GM19099 (cell line): ENCODE data around the gene DMXL2.

Experiments
- POLR2A ChIP-seq: IDR thresholded peaks from 3 replicates; pipeline ENCODE4 v1.6.1; 2011; ENCODE audit warnings: low read depth; ENCODE audit not compliant: insufficient read length; ENCODE audit errors: extremely low read depth

The DMXL2 gene

DNA sequence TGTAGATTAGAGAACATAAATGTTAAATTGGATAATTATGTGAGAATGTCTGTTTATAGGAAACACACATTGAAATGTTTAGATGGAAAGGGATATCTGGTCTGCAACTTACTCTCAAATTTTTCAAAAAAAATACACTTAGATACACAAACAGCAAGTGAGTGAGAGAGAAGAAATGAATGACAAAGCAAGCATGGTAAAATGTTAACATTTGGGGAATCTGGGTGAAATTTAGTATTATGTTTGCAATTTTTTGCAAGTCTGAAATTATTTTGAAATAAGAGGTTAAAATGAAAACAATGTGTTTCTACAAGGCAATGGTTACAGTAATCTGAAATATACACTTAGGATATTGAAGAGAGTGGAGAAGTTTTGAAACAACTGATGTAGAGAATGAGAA is 146.8 kb downstream of the DMXL2 start:
- TF ChIP-seq POLR2A = no peak

DNA sequence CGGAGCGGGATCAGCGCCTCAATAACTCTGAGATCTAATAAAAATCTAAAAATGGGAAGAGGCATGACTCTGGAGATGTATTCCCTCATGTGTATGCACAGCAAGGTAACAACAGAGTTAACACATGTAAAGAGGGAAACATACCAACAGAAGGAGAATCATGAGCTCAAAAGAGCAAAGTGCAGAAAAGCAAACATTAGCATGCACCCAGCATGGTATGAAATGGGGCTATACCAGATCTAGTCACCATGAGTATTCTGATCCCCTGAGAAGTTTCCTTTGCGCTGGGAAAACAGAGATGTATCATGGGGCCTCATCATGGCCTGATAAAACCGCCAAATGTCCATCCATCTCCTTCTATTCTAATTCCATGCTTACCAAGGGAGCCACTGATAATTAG is 152.1 kb downstream of the DMXL2 start:
- TF ChIP-seq POLR2A = no peak

DNA sequence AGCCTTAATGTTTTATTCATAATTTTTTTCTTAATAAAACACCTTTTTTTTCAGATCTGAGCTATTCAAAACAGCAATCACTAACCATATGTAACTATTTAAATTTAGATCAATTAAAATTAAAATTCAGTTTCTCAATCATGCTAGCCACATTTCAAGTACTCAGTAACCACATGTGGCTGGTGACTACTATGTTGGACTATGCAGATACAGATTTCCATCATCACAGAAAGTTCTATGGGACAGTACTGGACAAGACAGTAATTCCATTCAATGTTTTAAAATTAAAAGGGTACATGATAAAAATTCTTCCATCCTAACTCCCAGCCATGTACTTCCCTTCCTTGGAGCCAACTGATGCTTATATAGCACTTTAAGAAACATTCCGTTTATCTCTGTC is 161.8 kb downstream of the DMXL2 start:
- TF ChIP-seq POLR2A = no peak

DNA sequence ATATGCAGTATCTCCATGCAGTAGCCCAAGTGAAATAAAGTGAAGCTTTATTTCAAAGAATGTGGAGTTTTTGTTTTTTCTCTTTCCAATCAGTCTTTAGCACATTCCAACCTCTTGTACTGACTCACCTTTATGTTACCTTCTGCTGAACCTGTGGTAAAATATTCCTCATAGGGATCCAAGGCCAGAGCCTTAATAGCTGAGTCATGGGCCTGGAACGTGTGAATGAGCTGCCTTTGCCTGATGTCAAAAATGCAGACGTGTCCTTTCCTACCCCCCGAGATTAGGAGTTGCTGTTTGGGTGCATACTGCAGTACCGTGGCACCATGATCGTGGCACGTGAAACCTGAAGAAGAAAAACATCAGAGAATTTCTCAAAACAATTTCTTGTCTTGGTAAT is 172.6 kb downstream of the DMXL2 start:
- no peak for TF ChIP-seq POLR2A

GRCh38 chr15:51448622-51449399 is 173.8 kb downstream of the DMXL2 start:
- TF ChIP-seq POLR2A = no peak

GRCh38 chr15:51447855-51448621 is 174.5 kb downstream of the DMXL2 start:
- TF ChIP-seq POLR2A = no peak

DNA sequence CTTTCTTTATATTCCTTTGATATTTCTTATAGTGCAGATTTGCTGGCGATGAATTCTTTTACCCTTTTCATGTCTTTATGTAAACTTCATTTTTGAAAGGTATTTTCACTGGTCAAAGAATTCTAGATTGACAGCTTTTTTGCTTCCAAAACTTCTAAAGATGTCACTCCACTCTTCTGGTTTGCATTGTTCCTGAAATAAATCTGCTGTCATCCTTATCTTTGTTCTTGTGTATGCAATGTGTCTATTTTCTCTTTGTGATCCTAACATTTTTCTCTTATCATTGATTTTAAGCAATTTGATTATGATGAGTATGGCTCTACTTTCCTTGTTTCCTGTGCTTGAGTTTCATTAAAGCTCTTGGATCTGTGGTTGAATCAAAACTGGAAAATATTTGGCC is 177.8 kb downstream of the DMXL2 start:
- TF ChIP-seq POLR2A = no peak

DNA sequence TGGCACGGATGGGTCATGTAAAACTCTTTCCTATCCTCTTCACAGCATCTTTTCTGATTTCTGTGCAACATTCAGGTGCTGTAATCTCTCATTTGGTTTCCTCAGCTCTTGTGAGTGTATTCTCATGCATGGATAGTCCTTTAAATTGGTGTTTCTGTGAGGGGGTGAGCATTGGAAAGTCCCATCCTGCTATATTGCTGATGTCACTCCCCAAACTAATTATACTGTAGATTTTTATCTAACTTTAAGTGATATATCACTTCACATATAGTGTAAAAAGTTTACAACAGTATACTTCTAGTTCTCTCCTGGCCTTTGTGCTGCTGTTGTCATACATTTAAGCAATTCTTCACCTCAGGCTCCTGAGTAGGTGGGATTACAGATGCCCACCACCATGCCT is 178.5 kb downstream of the DMXL2 start:
- no peak for TF ChIP-seq POLR2A

GRCh38 chr15:51443282-51443914 is 179.2 kb downstream of the DMXL2 start:
- TF ChIP-seq POLR2A = no peak

- TF ChIP-seq POLR2A = no peak
Measured at GRCh38 chr15:51438526-51438925, 184.0 kb downstream of the DMXL2 start.

DNA sequence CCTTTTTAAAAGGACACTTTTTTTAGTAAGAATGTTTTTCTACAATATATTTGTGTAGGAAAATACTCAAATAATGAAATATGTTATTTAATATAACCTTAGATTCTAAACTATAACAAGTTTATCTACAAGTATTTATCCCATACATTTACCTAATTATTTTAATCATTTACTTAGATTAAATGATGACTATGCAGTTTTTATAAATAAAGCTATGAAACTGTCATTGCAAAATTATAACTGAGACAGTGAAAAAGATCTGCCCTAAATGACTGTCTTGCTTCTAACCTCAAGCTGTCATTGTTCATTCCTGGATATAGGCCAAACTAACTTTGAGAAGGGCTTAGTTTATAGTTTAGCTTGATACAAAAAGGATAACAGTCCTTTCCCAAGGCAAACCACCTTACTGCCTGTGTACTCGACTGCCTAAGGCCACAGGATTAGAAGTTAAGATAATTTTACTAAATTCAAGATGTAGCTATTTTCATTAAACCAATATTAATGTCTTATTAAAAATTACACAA is 197.0 kb downstream of the DMXL2 start:
- no peak for TF ChIP-seq POLR2A

GRCh38 chr15:51424780-51425179 is 197.8 kb downstream of the DMXL2 start:
- TF ChIP-seq POLR2A = no peak

DNA sequence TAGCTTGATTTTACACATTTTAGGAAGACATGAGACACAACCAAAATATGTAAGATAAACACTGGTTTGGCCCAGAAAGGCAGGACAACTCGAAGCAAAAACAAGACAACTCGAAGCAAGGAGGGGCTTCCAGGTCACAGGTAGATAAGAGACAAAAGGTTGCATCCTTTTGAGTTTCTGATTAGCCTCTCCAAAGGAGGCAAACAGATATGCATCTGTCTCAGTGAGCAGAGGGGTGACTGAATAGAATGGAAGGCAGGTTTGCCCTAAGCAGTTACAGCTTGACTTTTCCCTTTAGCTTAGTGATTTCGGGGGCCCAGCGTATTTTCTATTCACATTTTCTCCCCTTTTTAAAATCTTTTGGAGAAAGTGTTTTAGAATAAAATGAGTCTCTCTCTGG is 206.4 kb downstream of the DMXL2 start:
- TF ChIP-seq POLR2A = no peak

- TF ChIP-seq POLR2A = no peak
Measured at GRCh38 chr15:51414256-51414860, 208.2 kb downstream of the DMXL2 start.
